HepG2 (cell line): ENCODE results near the gene PAM16. TPM values are rescaled to one million over a fixed set of nuclear protein-coding genes. Genes with fewer than 3 reads are reported as not detected.

Experiments
- ATAC-seq: fragments of 200-7000 bp; cut with Tn5 transposase; 3 replicates; pipeline ENCODE4 v1.9.1; 2020; ENCODE audit warnings: mild to moderate bottlenecking, moderate library complexity
- BruUV-seq: library from RNA; stranded (reverse); fragments of 400-500 nt; replicated peaks from 2 replicates; lab custom pipeline; 2021; lab: Mats Ljungman, UMichigan
- CTCF ChIA-PET: fragments of 300-600 bp; formaldehyde crosslinking; extraction: SDS; loops from one replicate; lab custom pipeline; 2021; ENCODE audit warnings: low total read pairs, inconsistent platforms, low intra/inter-chr PET ratio; lab: Yijun Ruan, JAX
- POLR2A ChIA-PET: fragments of 350-600 bp; sonication (Branson Sonifier 250); formaldehyde crosslinking; loops from one replicate; lab custom pipeline; 2020; ENCODE audit warnings: antibody characterized with exemption, inconsistent platforms; lab: Yijun Ruan, JAX
- DNase-seq: peaks from one replicate; pipeline ENCODE4 v3.0.0-alpha.2; 2015; ENCODE audit warnings: low spot score
- FAIRE-seq: peaks from 3 replicates; lab custom pipeline; 2011; peaks lifted over from hg19 to GRCh38; lab: Jason Lieb, UNC
- H2AFZ ChIP-seq: one replicate; pipeline ENCODE4 v1.6.1; 2011; ENCODE audit warnings: low read length, inconsistent platforms
- H3K27ac ChIP-seq: fragments of 300-600 bp; 3 replicates; pipeline ENCODE4 v1.8.0; 2011; ENCODE audit warnings: mixed run types, mild to moderate bottlenecking, mixed read lengths, low read length, inconsistent platforms; ENCODE audit not compliant: insufficient read depth; ENCODE audit errors: extremely low read length
- H3K27me3 ChIP-seq, 2 experiments: fragments of 200-600 bp in 1 of 2; 2 replicates in 1 of 2; 3 replicates in 1 of 2; pipeline versions ENCODE4 v1.6.0 to v1.8.0; 2011; ENCODE audit warnings: low read length in 2 of 2, mild to moderate bottlenecking in 2 of 2, moderate library complexity in 2 of 2, inconsistent platforms in 1 of 2; ENCODE audit not compliant: insufficient read depth in 2 of 2, control insufficient read depth in 1 of 2
- H3K36me3 ChIP-seq, 2 experiments: fragments of 200-600 bp in 1 of 2; replicated peaks in 1 of 2; 2 replicates in 1 of 2; 3 replicates in 1 of 2; pipeline versions ENCODE4 v1.5.1 to v1.8.0; 2011; ENCODE audit warnings: low read length in 2 of 2, inconsistent platforms in 1 of 2; ENCODE audit not compliant: insufficient read depth in 2 of 2, control insufficient read depth in 1 of 2
- H3K4me1 ChIP-seq: 2 replicates; pipeline ENCODE4 v1.5.1; 2012; ENCODE audit warnings: low read length, inconsistent platforms; ENCODE audit not compliant: insufficient read depth
- H3K4me2 ChIP-seq: 2 replicates; pipeline ENCODE4 v1.6.0; 2011; ENCODE audit warnings: low read depth, low read length, inconsistent platforms
- H3K4me3 ChIP-seq, 3 experiments: fragments of 200-600 bp in 1 of 3; sonication (generic), shearing (Covaris generic) in 1 of 3; replicated peaks in 1 of 3; 2 replicates each; pipeline ENCODE4 v1.5.1; 2011 to 2016; ENCODE audit warnings: low read length in 3 of 3, inconsistent platforms in 2 of 3, low read depth in 2 of 3, mild to moderate bottlenecking in 2 of 3, control low read depth in 1 of 3, mixed read lengths in 1 of 3; ENCODE audit not compliant: insufficient read depth in 1 of 3
- H3K79me2 ChIP-seq: one replicate; pipeline ENCODE4 v1.6.1; 2011; ENCODE audit warnings: low read length, inconsistent platforms; ENCODE audit not compliant: insufficient read depth
- H3K9ac ChIP-seq: 2 replicates; pipeline ENCODE4 v1.6.0; 2011; ENCODE audit warnings: mild to moderate bottlenecking, low read depth, low read length, inconsistent platforms; ENCODE audit not compliant: insufficient read depth
- H3K9me3 ChIP-seq: 2 replicates; pipeline ENCODE4 v1.5.1; 2012; ENCODE audit warnings: mild to moderate bottlenecking, low read length
- H4K20me1 ChIP-seq: 2 replicates; pipeline ENCODE4 v1.6.0; 2011; ENCODE audit warnings: inconsistent platforms, mild to moderate bottlenecking, low read length, moderate library complexity; ENCODE audit not compliant: insufficient read depth
- ATF5 ChIP-seq: sonication (generic); formaldehyde crosslinking; IDR thresholded peaks from 2 replicates; pipeline ENCODE4 v1.4.0; 2020; ENCODE audit warnings: mild to moderate bottlenecking, low read depth, missing genetic modification reagents
- ATF7 ChIP-seq, 2 experiments: fragments of 450-650 bp in 1 of 2; sonication (generic) in 1 of 2; formaldehyde crosslinking in 1 of 2; IDR thresholded peaks; 2 replicates each; pipeline versions ENCODE4 v1.4.0 to v1.6.1; 2016 to 2020; ENCODE audit warnings: antibody characterized with exemption in 1 of 2, mild to moderate bottlenecking in 1 of 2, missing genetic modification reagents in 1 of 2
- BORCS8-MEF2B ChIP-seq: sonication (generic); formaldehyde crosslinking; IDR thresholded peaks from 2 replicates; pipeline ENCODE4 v1.8.0; 2022; ENCODE audit warnings: mild to moderate bottlenecking, missing genetic modification reagents
- FOXK1 ChIP-seq: sonication (generic); formaldehyde crosslinking; IDR thresholded peaks from 2 replicates; pipeline ENCODE4 v1.4.0; 2020; ENCODE audit warnings: low read depth, missing genetic modification reagents, borderline replicate concordance
- GATAD2A ChIP-seq: IDR thresholded peaks from 2 replicates; pipeline ENCODE4 v1.6.1; 2016
- LBX2 ChIP-seq: sonication (generic); formaldehyde crosslinking; IDR thresholded peaks from 2 replicates; pipeline ENCODE4 v1.5.0; 2020; ENCODE audit warnings: missing genetic modification reagents, mild to moderate bottlenecking, borderline replicate concordance
- MIER3 ChIP-seq: IDR thresholded peaks from 2 replicates; pipeline ENCODE4 v1.6.1; 2016; ENCODE audit warnings: missing compliant biosample characterization, borderline replicate concordance
- PRMT3 ChIP-seq: sonication (generic); formaldehyde crosslinking; IDR thresholded peaks from 2 replicates; pipeline ENCODE4 v1.8.1; 2022; ENCODE audit warnings: low read depth, mild to moderate bottlenecking, moderate library complexity, missing genetic modification reagents, borderline replicate concordance
- SIN3B ChIP-seq: fragments of 150-350 bp; IDR thresholded peaks from 2 replicates; pipeline ENCODE4 v1.6.1; 2014; ENCODE audit warnings: low read length
- TEF ChIP-seq: sonication (generic); formaldehyde crosslinking; IDR thresholded peaks from 2 replicates; pipeline ENCODE4 v1.5.0; 2020; ENCODE audit warnings: missing genetic modification reagents
- THRA ChIP-seq: sonication (generic); formaldehyde crosslinking; IDR thresholded peaks from 2 replicates; pipeline ENCODE4 v1.4.0; 2020; ENCODE audit warnings: missing genetic modification reagents, borderline replicate concordance
- ZBTB43 ChIP-seq: sonication (generic); formaldehyde crosslinking; conservative IDR thresholded peaks from 2 replicates; pipeline ENCODE4 v1.4.0; 2020; ENCODE audit warnings: missing genetic modification reagents
- ZNF44 ChIP-seq: sonication (generic); formaldehyde crosslinking; IDR thresholded peaks from 2 replicates; pipeline ENCODE4 v1.5.1; 2020; ENCODE audit warnings: mild to moderate bottlenecking, missing genetic modification reagents
- ZNF556 ChIP-seq: sonication (generic); formaldehyde crosslinking; IDR thresholded peaks from 2 replicates; pipeline ENCODE4 v1.4.0; 2020; ENCODE audit warnings: mild to moderate bottlenecking, missing genetic modification reagents, borderline replicate concordance
- ZNF737 ChIP-seq: sonication (generic); formaldehyde crosslinking; IDR thresholded peaks from 2 replicates; pipeline ENCODE4 v1.5.0; 2020; ENCODE audit warnings: missing genetic modification reagents, mild to moderate bottlenecking, borderline replicate concordance
- ZXDC ChIP-seq: sonication (generic); formaldehyde crosslinking; IDR thresholded peaks from 2 replicates; pipeline ENCODE4 v1.5.0; 2020; ENCODE audit warnings: mild to moderate bottlenecking, missing genetic modification reagents
- WGBS: methylation state at CpG from one replicate; pipeline ENCODE4 v1.1.6; 2017; ENCODE audit warnings: low lambda C conversion rate; 5-methylcytosine and 5-hydroxymethylcytosine counted together
- in situ Hi-C: cut with HindIII; loops from 2 replicates; pipeline ENCODE4 v1.10.0; 2017; ENCODE audit warnings: low pct_unique_long_range_greater_than_20kb; ENCODE audit not compliant: extremely low pct_ligation_motif_present
- intact Hi-C: fragments of 100-400 bp; cut with micrococcal nuclease; formaldehyde crosslinking; loops from one replicate; pipeline ENCODE4 v1.10.0; 2022; ENCODE audit not compliant: unreplicated experiment
- polyA plus RNA-seq, 8 experiments: library from polyadenylated mRNA; depleted of rRNA in 3 of 8; stranded (reverse) in 7 of 8; unstranded in 1 of 8; fragments of >200 nt; fragmentation: Illumina TruSeq in 4 of 8; extraction: Trizol in 4 of 8; gene quantifications; 2 replicates each; pipeline versions ENCODE4 v1.2.1 to v1.2.3, GENCODE V29; 2011 to 2016; ENCODE audit warnings: low read depth in 4 of 8, missing spikeins in 1 of 8, mixed read lengths in 1 of 8; ENCODE audit not compliant: insufficient read depth in 1 of 8
- total RNA-seq, 5 experiments: library from RNA; depleted of rRNA; stranded (reverse); fragments of >200 nt; fragmentation: Illumina TruSeq; extraction: Trizol; gene quantifications; 2 replicates each; pipeline ENCODE4 v1.2.3, GENCODE V29; 2016; ENCODE audit warnings: low read depth in 1 of 5

Gene PAM16
- total and polyA plus RNA-seq, 2 of the 13 experiments (the other 11 are each of a cell fraction or from before 2014, with no cell fraction given): 51.5 to 51.8 TPM

- Histone ChIP-seq H3K27me3 (no peaks in the 10 kb centered on the region), H3K27ac (no peak overlapping the region), H3K4me2 (no peak overlapping the region), H3K4me3 (no peak overlapping the region), H4K20me1 (no peaks in the 10 kb centered on the region), H3K9me3 (no peaks in the 10 kb centered on the region), H3K9ac (no peak overlapping the region), H2AFZ (no peak overlapping the region), H3K4me1 (peaks cover 18% of the 10 kb centered on the region), H3K36me3 (no peaks in the 10 kb centered on the region), H3K79me2 (no peaks in the 10 kb centered on the region)
- CTCF ChIA-PET: no interaction called here
- WGBS: 80% methylated on average over 6 of the region's 9 CpGs
- no TSS peak for BruUV-seq
- POLR2A ChIA-PET: no interaction called here
- FAIRE-seq (no peak), ATAC-seq (no peak), DNase-seq (no peak)
- intact Hi-C loops: no loop called here
- in situ Hi-C loops: no loop called here
- TF ChIP-seq ATF7 (IDR thresholded peaks at IDR 0.05) (no peak), ATF7 (CRISPR knock-in tag; IDR thresholded peaks at IDR 0.05) (no peak), ZNF737 (CRISPR knock-in tag) (no peak), BORCS8-MEF2B (no peak), LBX2 (CRISPR knock-in tag) (no peak), ZNF44 (CRISPR knock-in tag) (no peak), GATAD2A (CRISPR knock-in tag) (no peak), PRMT3 (CRISPR knock-in tag) (no peak), ATF5 (CRISPR knock-in tag) (no peak), FOXK1 (CRISPR knock-in tag) (no peak), ZXDC (CRISPR knock-in tag) (no peak), TEF (CRISPR knock-in tag) (no peak), ZBTB43 (no peak), SIN3B (no peak), ZNF556 (CRISPR knock-in tag) (no peak), THRA (CRISPR knock-in tag) (no peak), MIER3 (CRISPR knock-in tag) (no peak)
These were observed 17.8 kb downstream of the PAM16 start for GRCh38 chr16:4333308-4333638.
